ENCODE data around the gene ZNF862. TPM values are rescaled to one million over a fixed set of nuclear protein-coding genes. Genes with fewer than 3 reads are reported as not detected.

ZNF862 gene
- total and polyA plus RNA-seq, 2 of the 8 experiments (the other 6 are each of a cell fraction or from before 2014, with no cell fraction given) = 1.8 to 3.9 TPM

DNA sequence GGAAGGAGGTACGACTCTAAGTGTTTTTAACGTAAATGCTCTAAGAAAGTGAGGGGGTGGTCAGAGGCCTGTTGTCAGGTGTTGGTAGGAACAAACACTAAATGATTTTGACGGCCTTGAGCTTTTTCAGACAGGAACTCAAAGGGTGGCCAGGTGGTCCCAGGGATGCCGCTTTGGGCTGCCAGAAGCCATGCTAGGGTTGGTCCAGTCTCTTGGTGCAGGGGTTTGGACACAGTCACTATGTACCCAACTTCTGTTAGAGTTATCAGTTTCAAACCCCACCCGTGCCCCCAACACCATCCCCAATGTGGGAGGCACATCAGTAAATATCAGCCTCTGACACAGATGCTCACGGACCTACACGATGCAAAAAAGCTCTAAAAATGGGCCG, 44.9 kb downstream of the ZNF862 start:
- H3K4me2 ChIP-seq (ENCODE audit: insufficient read depth in 1 of 2, low read depth in 2 of 2, low read length in 2 of 2) = no peak overlapping the region
- CTCF ChIA-PET (ENCODE audit: partially characterized antibody) = interaction anchor here (0.7 to 7.0 kb wide), 18 partner anchors 8 to 131 kb away, joined by 3 to 68 read pairs (median 4); no protein-coding TSS in a partner anchor
- TF ChIP-seq TBP (IDR thresholded peaks at IDR 0.05; ENCODE audit: low read depth, low read length) = no peak
- TF ChIP-seq RAD21 (IDR thresholded peaks at IDR 0.05 in 1 of 2, conservative IDR thresholded peaks at IDR 0.05 in 1 of 2; ENCODE audit: low read depth in 2 of 2, low read length in 2 of 2) = no peak
- TF ChIP-seq SIRT6 (IDR thresholded peaks at IDR 0.05; ENCODE audit: low read length) = no peak
- TF ChIP-seq JUN (IDR thresholded peaks at IDR 0.05; ENCODE audit: low read depth, low read length) = no peak
- no peak for TF ChIP-seq EZH2 (IDR thresholded peaks at IDR 0.05; ENCODE audit: low read depth, low read length, severe bottlenecking)
- TF ChIP-seq SP2 (IDR thresholded peaks at IDR 0.05; ENCODE audit: low read length) = no peak
- no peak for TF ChIP-seq BACH1 (IDR thresholded peaks at IDR 0.05; ENCODE audit: low read length)
- TF ChIP-seq JUND (IDR thresholded peaks at IDR 0.05; ENCODE audit: low read length) = no peak
- no peak for TF ChIP-seq TAF1 (IDR thresholded peaks at IDR 0.05; ENCODE audit: low read depth, low read length)
- TF ChIP-seq RBBP5 (IDR thresholded peaks at IDR 0.05; ENCODE audit: borderline replicate concordance, low read depth, low read length) = no peak

More for the DNA sequence above, 44.9 kb downstream of the ZNF862 start:
- Histone ChIP-seq H3K23me2 (ENCODE audit: low read depth, low read length) (no peaks in the 10 kb centered on the region), H3K79me1 (ENCODE audit: low read depth, low read length) (no peaks in the 10 kb centered on the region), H3K27ac (ENCODE audit: low read depth, low read length) (no peak overlapping the region), H3K4me3 (ENCODE audit: extremely low read depth in 1 of 4, insufficient read depth in 2 of 4, low read depth in 3 of 4, low read length in 4 of 4) (no peak overlapping the region), H2AK5ac (ENCODE audit: low read depth, low read length) (no peak overlapping the region), H2BK12ac (ENCODE audit: low read depth, low read length) (peak overlapping the region; percentile 0; the same call in 1 of the 2 replicates), H2BK120ac (replicated peaks; ENCODE audit: low read depth, low read length) (no peak overlapping the region), H3K79me2 (ENCODE audit: control insufficient read depth in 1 of 2, insufficient read depth in 2 of 2, low read length in 2 of 2) (no peaks in the 10 kb centered on the region), H4K5ac (ENCODE audit: insufficient read length, low read depth, low read length) (no peak overlapping the region), H4K20me1 (replicated peaks in 1 of 2; ENCODE audit: control insufficient read depth in 1 of 2, insufficient read depth in 2 of 2, low read length in 2 of 2) (peaks cover 0 to 1% of the 10 kb centered on the region in 2 experiments), H4K8ac (ENCODE audit: extremely low read depth, insufficient read depth, low read length) (no peak overlapping the region), H3K9ac (replicated peaks in 1 of 4; ENCODE audit: extremely low read depth in 1 of 4, low read depth in 3 of 4, low read length in 3 of 4) (no peak overlapping the region), H3K4me1 (replicated peaks in 1 of 4; ENCODE audit: control insufficient read depth in 3 of 4, insufficient read depth in 4 of 4, low read length in 3 of 4) (peaks cover 5 to 9% (median 5%) of the 10 kb centered on the region in 4 experiments; a peak in 6 of 7 replicates), H3K23ac (ENCODE audit: insufficient read length) (no peak overlapping the region), H3K18ac (ENCODE audit: extremely low read depth, low read length) (0 out of 2 replicates have a peak overlapping the region, but pooled peaks have one; percentile 38), H2BK15ac (ENCODE audit: low read length) (peak overlapping the region; percentile 54; the same call in 1 of the 2 replicates), H3K56ac (replicated peaks; ENCODE audit: insufficient read length, low read depth, low read length) (no peak overlapping the region), H3K36me3 (ENCODE audit: control insufficient read depth in 2 of 4, insufficient read depth in 4 of 4, low read length in 3 of 4) (no peaks in the 10 kb centered on the region; a peak in 1 of 8 replicates), H4K91ac (replicated peaks; ENCODE audit: insufficient read length, low read length) (no peak overlapping the region), H2AFZ (ENCODE audit: low read length) (no peak overlapping the region), H3K9me3 (ENCODE audit: insufficient read depth in 2 of 2, low read depth in 1 of 2, low read length in 1 of 2) (no peaks in the 10 kb centered on the region), H3K4ac (replicated peaks; ENCODE audit: insufficient read length, low read depth, low read length) (no peak overlapping the region), H3K27me3 (replicated peaks in 1 of 4; ENCODE audit: control insufficient read depth in 3 of 4, extremely low read depth in 1 of 4, insufficient read depth in 3 of 4, low read length in 3 of 4) (no peaks in the 10 kb centered on the region), H3K14ac (ENCODE audit: insufficient read length) (no peak overlapping the region), H2BK5ac (ENCODE audit: low read depth, low read length) (no peak overlapping the region), H2BK20ac (ENCODE audit: low read length) (no peak overlapping the region)
- DNase-seq (ENCODE audit: low read depth in 1 of 2, low spot score in 2 of 2) (no peak), FAIRE-seq (no peak)
- POLR2A ChIA-PET (ENCODE audit: partially characterized antibody) = no interaction called here
- 78% methylated on average over 8 of the region's 8 CpGs; no CpG with 5 or more reads in 1 of the 2 experiments for WGBS, 2 experiments (ENCODE audit: extremely low coverage in 1 of 2, insufficient coverage in 1 of 2, insufficient read length in 1 of 2, insufficient replicate concordance in 2 of 2, low coverage in 1 of 2, low lambda C conversion rate in 2 of 2, missing lambda C conversion rate in 1 of 2)
